Activated CD4-positive, alpha-beta T cell treated with anti-CD3 and anti-CD28 coated beads, Interleukin-2, amount 50 U/mL, for 1 hour (primary cell): Measurements from ENCODE around the gene YTHDC2.
"Not testable (repeated sequence)": the region's sequence is repeated elsewhere in the genome, so short reads cannot be mapped to it uniquely, and the experiment has no call there.

Source experiments
- DNase-seq: peaks from one replicate; pipeline ENCODE4 v3.0.0-alpha.2; 2020

The YTHDC2 gene

DNA sequence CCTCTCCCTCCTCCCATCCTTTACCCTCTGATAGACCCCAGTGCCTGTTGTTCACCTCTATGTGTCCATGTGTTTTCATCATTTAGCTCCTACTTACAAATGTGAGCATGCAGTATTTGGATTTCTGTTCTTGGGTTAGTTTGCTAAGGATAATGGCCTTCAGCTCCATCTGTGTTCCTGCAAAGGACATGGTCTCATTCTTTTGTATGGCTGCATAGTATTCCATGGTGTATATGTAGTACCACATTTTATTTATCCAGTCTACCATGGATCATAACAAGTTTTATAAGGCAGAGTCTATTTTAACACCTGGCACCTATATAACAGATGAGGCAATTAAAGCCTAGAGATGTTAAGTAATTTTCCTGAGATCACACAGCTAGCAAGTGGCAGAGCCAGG is 7.4 kb downstream of the YTHDC2 start:
- DNase-seq = no peak

DNA sequence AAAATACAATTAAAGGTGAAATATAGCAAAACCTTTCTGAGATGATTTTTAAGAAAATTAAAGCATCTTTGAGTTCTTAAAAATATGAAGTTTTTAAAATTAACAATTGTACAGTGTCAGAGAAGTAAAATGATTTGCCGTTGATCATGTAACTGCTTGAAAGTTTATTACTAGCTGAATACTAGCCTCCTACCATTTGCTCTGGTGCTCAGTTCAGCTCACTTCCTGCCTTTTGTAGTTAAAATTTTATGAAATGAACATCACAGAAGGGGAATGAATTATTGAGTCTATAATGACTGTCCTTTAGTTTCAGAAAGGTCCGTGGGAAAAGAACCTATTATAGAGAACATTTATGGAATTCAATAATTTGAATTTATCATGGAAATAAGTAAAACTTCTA is 9.7 kb downstream of the YTHDC2 start:
- DNase-seq = no peak

DNA sequence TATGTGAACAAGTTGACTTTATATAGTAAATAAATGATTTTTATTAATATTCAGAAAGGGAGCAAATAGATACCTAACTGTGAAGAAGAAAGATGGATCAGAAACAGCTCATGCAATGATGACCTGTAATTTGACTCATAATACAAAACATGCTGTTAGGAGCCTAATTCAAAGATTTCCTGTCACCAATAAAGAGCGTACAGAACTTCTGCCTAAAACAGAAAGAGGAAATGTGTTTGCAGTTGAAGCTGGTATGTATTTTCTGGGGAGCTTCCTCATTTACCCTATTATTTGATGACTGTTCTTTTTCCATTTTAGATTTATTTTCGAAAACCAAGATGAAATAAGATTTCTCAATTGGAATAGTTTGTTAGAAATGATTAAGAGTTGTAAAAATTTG is 11.4 kb downstream of the YTHDC2 start:
- no peak for DNase-seq

DNA sequence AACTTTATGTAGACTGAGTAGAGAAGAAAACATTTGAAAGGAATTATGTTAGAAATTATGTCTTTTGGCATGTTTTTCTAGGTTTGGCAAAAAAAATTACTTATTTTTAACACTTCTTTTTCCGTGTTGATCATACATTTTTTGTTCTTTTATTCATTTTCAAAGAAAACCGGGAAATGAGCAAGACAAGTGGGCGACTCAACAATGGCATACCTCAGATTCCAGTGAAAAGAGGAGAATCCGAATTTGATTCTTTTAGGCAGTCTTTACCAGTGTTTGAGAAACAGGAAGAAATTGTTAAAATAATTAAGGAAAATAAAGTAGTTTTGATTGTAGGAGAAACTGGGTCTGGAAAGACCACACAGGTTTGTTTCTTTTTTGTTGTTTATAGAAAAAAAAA is 12.9 kb downstream of the YTHDC2 start:
- DNase-seq = no peak

- no peak for DNase-seq
Observed at GRCh38 chr5:113527746-113528145, 14.3 kb downstream of the YTHDC2 start.

- DNase-seq = no peak
Observed at GRCh38 chr5:113531481-113532159, 18.1 kb downstream of the YTHDC2 start.

DNA sequence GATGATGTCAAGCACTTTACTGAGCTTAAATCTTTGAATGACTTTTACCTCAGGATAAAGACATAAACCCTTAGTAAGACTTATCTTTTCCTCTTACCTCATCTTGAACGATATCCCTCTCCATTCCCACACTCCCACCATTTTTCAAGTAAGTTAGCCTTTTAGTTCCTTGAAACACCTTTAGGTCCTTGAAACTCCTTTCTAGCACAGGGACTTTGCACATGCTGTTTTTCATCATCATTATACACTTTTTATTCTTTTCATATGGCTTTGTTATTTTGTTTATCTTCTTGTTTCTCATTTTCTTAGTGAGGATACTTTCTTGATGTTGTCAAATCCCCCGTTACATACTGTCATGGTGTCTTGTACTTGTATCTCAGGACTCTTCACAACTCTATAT is 24.8 kb downstream of the YTHDC2 start:
- DNase-seq = no peak

- no peak for DNase-seq
Observed at GRCh38 chr5:113546703-113547183, 33.2 kb downstream of the YTHDC2 start.

- DNase-seq = no peak
Observed at GRCh38 chr5:113548396-113548795, 34.9 kb downstream of the YTHDC2 start.

DNA sequence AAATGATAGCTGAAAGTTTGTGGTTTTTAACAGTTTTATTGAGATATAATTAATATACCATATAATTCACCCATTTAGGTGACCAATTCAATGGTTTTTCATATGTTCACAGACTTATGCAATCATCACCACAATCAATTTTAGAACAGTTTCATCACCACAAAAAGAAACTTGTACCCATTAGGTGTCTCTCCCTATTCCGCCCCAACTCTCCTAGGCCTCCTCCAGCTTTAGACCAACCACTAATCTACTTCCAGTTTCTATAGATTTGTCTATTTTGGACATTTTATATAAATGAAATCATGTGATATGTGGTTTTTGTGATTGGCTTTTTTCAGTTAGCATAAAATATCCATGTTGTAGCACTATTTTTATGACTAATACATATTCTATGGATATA is 38.6 kb downstream of the YTHDC2 start:
- no peak for DNase-seq

DNA sequence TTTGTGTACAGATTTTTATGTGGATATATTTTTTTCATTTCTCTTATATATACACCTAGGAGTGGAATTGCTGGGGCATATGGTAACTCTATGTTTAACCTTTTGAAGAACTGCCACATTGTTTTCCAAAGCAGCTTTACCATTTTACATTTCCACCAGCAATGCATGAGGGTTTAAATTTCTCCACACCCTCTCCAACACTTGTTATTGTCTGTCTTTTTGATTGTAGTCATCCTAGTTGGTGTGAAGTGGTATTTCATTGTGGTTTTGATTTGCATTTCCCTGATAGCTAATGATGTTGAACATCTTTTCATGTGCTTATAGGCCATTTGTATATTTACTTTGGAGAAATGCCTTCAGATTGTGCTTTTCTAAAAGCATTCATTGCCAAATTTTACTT is 39.1 kb downstream of the YTHDC2 start:
- no peak for DNase-seq

GRCh38 chr5:113562828-113563400 is 49.4 kb downstream of the YTHDC2 start:
- DNase-seq = no peak

- no peak for DNase-seq
Observed at GRCh38 chr5:113569396-113569795, 55.9 kb downstream of the YTHDC2 start.

GRCh38 chr5:113572716-113573115 is 59.2 kb downstream of the YTHDC2 start:
- DNase-seq = no peak

DNA sequence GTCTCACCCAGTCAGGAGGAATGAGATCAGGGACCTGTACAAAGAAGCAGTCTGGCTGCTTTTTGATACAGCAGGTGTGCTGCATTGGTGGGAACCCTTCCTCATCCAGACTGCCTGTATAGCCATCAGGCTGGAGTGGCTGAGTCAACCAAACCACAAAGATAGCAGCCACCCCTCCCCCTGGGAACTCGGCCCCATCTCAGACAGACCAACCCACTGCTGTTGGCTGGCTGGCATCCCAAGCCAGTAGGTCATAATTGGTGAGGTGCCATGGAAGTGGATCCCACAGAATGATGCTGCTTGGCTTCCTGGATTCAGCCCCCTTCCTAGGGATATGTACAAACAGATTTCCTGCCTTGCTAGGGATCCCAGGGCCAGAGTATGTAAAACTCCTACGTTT is 60.9 kb downstream of the YTHDC2 start:
- no peak for DNase-seq

- no peak for DNase-seq
Observed at GRCh38 chr5:113575074-113575473, 61.6 kb downstream of the YTHDC2 start.

- no peak for DNase-seq
Observed at GRCh38 chr5:113578091-113578490, 64.6 kb downstream of the YTHDC2 start.

DNA sequence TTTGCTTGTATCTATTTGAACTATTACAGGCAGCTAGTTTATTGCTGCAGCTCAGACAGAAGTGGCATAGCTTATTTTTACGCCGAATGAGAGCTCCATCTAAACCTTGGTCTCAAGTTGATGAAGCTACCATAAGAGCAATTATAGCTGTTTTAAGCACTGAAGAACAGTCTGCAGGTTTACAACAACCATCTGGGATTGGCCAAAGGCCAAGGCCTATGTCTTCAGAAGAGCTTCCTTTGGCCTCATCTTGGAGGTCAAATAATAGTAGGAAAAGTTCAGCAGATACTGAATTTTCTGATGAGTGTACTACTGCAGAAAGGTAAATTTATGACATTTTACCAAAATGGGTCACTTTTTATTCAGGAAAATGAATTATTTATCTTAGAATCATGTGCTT is 67.9 kb downstream of the YTHDC2 start:
- no peak for DNase-seq

- no peak for DNase-seq
Observed at GRCh38 chr5:113598150-113598549, 84.7 kb downstream of the YTHDC2 start.

DNA sequence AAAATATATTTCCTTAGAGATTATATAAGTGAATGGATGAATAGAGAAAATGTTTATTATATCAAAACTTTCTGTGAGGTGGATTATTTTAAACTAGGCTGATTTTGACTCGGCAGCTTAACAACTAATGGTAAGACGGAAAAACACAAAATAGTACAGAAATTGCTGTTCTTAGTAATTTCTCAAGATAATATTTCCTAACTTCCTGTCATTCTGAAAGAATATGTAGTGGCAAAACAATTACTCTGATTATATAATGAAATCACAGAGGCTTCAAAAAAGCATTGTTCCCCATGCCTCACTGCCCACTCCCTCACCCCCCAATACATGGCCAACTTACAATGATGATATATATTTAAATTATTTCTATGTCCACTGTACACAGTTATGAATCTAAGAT is 85.4 kb downstream of the YTHDC2 start:
- no peak for DNase-seq

GRCh38 chr5:113600255-113600905 is 86.9 kb downstream of the YTHDC2 start:
- no peak for DNase-seq

GRCh38 chr5:113601423-113601822 is 87.9 kb downstream of the YTHDC2 start:
- DNase-seq = no peak

DNA sequence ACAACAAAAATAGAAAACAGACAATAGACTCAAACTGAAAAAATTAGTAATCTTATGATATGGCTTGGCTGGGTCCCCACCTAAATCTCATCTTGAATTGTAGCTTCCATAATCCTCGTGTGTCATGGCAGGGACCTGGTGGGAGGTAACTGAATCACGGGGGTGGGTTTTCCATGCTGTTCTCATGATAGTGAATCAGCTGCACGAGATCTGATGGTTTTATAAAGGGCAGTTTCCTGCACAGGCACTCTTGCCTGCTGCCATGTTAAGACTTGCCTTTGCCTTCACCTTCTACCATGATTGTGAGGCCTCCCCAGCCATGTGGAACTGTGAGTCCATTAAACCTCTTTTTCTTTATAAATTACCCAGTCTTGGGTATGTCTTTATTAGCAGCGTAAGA is 89.8 kb downstream of the YTHDC2 start:
- not testable (repeated sequence) for DNase-seq
